Effector CD4-positive, alpha-beta T cell (primary cell): ENCODE data around the gene P2RY8.
"Not testable (repeated sequence)": the region's sequence is repeated elsewhere in the genome, so short reads cannot be mapped to it uniquely, and the experiment has no call there.

Experiments
- DNase-seq: peaks from one replicate; pipeline ENCODE4 v3.0.0-alpha.2; 2020

The P2RY8 gene

DNA sequence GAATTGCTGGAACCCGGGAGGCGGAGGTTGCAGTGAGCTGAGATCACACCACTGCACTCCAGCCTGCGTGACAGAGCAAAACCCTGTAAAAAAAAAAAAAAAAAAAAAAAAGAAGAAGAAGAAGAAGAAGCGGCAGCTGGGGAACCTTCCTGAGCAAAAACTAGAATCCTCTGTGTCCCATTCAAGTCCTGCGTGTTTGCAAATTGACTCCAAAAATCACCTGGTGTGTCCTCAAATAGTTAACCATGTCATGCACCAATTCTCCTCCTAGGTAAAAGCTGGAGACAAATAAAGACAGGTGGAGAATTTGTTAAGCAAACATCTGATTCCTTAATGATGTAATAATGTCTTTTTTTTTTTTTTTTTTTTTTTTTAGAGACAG, 52.4 kb downstream of the P2RY8 start:
- no peak for DNase-seq

GRCh38 chrX:1483843-1484637, 52.9 kb downstream of the P2RY8 start:
- DNase-seq, result no peak

DNA sequence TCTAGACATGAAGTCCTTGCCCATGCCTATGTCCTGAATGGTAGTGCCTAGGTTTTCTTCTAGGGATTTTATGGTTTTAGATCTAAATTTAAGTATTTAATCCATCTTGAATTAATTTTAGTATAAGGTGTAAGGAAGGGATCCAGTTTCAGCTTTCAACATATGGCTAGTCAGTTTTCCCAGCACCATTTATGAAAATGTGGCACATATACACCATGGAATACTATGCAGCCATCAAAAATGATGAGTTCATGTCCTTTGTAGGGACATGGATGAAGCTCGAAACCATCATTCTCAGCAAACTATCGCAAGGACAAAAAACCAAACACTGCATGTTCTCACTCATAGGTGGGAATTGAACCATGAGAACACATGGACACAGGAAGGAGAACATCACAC, 54.5 kb downstream of the P2RY8 start:
- not testable (repeated sequence) for DNase-seq

- DNase-seq, result peak; percentile 64
Observed at GRCh38 chrX:1481636-1482529, 55.1 kb downstream of the P2RY8 start.

DNA sequence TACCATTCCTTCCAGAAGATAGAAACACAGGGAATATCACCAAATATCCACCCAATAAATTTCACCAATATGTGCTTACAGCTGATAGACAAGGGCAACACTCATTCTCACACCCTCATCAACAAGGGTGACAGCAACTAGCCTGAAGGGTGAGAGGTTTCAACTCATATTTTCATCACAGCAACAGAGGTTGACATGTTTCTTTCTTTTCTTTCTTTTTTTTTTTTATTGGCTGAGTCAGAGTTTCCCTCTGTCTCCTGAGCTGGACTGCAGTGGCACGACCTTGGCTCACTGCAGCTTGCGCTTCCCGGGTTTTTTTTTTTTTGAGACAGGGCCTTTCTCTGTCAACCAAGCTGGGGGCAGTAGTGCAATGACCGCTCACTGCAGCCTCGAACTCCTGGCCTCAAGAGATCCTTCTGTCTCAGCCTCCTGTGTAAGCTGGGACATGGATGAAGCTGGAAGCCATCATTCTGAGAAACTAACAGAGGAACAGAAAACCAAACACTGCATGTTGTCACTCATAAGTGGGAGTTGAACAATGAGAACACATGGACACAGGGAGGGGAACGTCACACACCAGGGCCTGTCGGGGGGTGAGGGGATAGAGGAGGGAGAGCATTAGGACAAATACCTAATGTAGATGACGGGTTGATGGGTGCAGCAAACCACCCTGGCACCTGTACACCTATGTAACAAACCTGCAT, 56.8 kb downstream of the P2RY8 start:
- DNase-seq, result no peak

DNA sequence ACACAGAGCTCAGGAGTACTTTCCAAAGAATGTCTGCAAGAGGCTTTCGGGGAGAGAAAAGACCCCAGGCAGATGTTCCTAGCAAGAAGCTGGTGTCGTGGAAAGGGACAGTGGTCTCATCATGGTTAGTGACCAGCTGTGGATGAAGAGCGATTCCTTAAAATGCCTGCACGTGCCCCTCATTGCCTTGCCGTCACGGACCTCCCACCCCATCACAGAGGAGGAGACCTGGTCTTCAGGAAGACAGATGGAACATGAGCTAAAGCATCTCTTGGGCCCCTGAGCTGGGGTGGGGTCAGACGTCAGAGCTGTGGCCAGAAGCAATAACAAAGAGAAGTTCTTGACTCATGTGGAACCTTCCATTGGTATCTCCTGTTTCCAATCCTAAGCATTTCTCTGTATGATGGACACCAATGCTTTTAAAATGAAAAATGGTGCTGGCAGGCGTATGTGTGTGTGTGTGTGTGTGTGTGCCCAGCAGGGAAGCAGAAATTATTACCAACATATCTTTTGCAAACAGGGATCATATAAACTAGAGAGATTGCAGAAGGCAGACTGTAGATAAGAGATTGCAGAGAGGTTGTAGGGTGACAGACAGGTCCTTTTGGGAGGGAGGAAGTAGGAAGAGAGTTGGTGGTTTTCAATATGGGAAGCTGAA, 59.1 kb downstream of the P2RY8 start:
- no peak for DNase-seq

- DNase-seq, result no peak
Observed at GRCh38 chrX:1477229-1477628, 59.8 kb downstream of the P2RY8 start.

- DNase-seq, result no peak
Observed at GRCh38 chrX:1476682-1477081, 60.3 kb downstream of the P2RY8 start.

DNA sequence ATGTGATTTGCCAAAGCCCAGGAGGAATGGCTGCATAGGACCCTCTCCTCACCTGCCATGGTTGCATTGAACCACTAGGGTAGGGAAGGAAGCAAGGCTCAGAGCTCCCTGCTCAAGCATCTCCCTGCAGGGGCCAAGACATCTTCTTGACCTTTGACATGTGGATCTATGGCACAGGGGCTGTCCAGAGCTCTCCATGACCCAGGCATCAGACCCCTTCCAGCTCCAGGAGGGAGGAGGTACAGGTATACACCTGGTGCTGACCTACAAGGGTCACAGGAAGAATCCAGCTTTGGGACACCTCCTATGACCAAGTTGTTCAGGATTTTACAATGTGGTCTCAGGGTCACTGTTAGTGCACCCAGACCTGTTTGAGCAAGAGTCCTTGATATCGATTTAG, 61.1 kb downstream of the P2RY8 start:
- DNase-seq, result no peak

- DNase-seq, result no peak
Observed at GRCh38 chrX:1475481-1475880, 61.5 kb downstream of the P2RY8 start.

DNA sequence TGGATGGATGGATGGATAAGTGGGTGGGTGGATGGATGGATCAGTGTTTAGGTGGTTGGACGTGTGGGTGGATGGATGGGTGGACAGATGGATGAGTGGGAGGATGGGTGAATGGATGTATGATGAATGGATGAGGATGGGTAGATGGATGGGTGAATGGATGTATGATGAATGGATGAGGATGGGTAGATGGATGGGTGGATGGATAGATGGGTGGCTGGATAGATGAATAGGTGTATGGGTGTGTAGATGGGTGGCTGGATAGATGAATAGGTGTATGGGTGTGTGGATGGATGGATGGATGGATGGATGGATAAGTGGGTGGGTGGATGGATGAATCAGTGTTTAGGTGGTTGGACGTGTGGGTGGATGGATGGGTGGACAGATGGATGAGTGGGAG, 62.4 kb downstream of the P2RY8 start:
- not testable (repeated sequence) for DNase-seq

DNA sequence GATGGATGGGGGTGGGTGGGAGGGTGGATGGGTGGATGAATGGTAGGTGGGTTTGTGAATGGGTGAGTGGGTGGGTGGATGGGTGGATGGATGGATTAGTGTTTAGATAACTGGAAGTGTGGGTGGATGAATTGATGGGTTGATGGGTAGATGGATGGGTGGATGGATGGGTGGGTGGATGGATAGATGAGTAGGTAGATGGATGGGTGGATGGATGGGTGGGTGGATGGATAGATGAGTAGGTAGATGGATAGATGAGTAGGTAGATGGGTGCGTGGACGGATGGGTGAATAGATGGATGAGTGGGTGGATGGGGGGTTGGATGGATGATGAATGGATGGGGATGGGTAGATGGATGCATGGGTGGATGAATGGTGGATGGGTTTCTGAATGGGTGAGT, 64.0 kb downstream of the P2RY8 start:
- DNase-seq, result no peak

GRCh38 chrX:1468250-1468772, 68.7 kb downstream of the P2RY8 start:
- DNase-seq, result peak; percentile 71

DNA sequence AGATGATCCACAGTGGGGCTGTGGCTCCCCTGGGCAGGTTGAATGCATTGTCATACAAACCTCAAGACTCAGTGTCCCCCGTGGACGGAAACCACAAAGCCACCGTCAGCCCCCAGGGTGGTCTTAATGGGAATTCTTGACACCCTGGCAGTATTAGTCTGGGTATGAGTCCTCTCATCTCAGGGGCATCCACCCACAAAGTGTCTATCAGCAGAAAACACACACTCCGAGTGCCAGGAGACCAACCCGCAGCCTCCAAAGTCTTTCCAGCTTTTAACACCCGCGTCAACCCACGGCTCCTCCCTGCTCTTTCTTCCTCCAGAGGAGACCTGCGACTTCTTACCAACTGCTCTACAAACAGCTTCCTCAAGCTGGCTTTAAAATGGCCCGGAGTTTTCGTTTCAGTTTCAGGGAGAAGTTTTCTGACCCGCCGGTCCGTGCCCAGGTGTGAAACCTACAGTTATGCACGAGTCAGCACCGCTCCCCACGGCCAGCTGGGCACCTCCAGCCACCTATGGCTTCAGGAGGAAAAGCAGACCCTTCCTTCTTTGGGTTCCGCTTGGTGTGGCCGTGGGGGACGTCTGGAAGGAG, 69.9 kb downstream of the P2RY8 start:
- no peak for DNase-seq

DNA sequence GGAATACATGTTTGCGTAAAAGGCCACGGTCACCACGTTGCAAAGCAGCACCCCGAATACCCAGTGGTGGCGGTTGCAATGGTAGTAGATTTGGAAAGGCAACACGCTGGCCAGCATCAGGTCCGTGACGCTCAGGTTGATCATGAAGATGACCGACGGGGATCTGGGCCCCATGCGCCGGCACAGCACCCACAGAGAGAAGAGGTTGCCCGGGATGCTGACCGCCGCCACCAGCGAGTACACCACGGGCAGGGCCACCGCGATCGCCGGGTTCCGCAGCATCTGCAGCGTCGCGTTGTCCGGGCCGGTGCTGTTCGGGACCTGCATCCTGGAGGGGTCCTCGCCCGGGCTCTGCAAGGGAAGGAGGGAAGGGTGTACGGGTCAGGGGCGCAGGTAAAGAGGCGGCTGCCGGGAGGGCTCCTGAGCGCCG, 70.7 kb downstream of the P2RY8 start:
- no peak for DNase-seq

DNA sequence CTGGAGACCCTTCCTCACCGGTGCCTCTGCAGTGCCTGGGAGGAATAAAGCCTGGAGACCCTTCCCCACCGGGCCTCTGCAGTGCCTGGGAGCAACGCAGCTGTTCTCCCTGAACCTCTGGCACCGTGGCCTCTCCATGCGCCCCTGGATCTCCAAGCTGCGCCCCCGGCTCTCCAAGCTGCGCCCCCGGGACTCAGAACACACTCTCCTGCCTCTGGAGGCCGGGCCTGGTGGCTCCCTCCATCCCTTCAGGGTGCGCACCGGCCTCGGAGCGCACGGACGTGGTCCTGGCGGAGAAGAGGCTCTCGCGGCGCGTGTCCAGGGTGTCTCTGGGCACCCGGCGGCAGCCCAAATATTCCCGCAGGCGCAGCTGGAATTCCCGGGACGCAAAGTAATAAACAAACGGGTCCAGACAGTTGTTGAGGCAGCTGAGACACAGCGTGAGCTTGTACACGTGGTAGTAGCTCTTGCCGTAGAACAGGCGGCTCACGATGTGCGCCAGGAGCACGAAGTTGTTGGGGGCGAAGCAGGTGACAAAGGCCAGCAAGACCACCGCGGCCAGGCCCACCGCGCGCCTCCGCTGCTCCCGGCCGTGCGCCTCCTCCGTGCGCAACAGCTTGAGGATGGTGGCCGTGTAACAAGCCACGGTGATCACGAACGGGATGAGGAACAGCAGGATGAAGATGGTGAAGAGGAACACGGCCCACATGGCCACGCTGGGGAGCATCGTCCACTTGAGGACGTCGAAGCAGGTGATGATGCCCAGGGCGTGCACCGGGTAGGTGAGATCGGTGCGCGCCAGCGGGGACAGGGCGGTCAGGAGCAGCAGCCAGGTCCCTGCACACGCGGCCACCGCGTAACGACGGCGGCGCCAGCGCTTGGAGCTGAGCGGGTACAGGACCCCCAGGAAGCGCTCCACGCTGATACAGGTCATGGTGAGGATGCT, 71.4 kb downstream of the P2RY8 start:
- no peak for DNase-seq

DNA sequence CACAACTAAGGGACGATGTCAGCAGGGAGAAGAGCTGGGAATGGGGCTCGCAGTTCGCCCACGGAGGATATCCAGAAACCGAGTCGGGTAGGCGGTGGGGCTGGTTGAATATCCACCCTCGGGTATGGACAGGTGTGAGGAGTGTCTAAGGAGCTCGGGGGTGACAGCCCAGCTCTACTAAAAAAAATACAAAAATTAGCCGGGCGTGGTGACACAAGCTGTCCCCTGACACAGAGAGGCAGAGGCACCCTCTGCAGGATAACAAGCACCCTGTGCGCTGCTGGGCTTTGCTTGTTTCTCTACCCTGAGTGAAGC, 72.1 kb downstream of the P2RY8 start:
- DNase-seq, result no peak

- DNase-seq, result no peak
Observed at GRCh38 chrX:1464041-1464970, 72.7 kb downstream of the P2RY8 start.

DNA sequence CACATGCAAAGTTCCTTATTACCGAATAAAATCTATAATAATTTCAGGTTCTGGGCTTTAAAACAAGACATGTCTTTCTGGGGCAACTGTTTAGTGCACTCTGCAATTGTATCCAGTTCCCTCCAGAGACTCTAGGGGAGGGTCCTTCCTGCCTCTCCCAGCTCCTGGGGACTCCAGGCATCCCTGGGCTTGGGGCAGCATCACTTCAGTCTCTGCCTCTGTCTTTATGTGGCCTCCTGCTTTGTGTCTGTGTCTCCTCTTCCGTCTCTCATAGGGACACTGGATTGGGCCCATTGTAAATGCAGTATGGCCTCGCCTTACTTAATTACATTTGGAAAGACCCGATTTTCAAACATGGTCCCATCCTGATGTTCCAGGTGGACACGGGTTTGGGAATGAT, 73.4 kb downstream of the P2RY8 start:
- no peak for DNase-seq
